GM23338 (cell line): ENCODE data around the gene IL1RL2. TPM values are rescaled to one million over a fixed set of nuclear protein-coding genes. Genes with fewer than 3 reads are reported as not detected.

Source experiments
- ATAC-seq: fragments of 200-7000 bp; cut with Tn5 transposase; 3 replicates; pipeline ENCODE4 v1.9.1; 2020
- DNase-seq: peaks from one replicate; pipeline ENCODE4 v3.0.0-alpha.2; 2015; ENCODE audit warnings: low spot score
- H2AFZ ChIP-seq: fragments of 200-600 bp; sonication (generic); 2 replicates; pipeline ENCODE4 v1.8.0; 2016; ENCODE audit warnings: antibody characterized with exemption, mild to moderate bottlenecking, moderate library complexity
- H3F3A ChIP-seq: fragments of 200-600 bp; sonication (generic); replicated peaks from 2 replicates; pipeline ENCODE4 v1.8.0; 2017; ENCODE audit warnings: antibody characterized with exemption, mixed run types, low read depth
- H3K27ac ChIP-seq: fragments of 200-600 bp; sonication (generic); 2 replicates; pipeline ENCODE4 v1.6.1; 2016; ENCODE audit warnings: low read depth
- H3K27me3 ChIP-seq: fragments of 200-600 bp; sonication (generic); 2 replicates; pipeline ENCODE4 v1.8.0; 2016; ENCODE audit warnings: mild to moderate bottlenecking, mixed run types, moderate library complexity; ENCODE audit not compliant: insufficient read depth
- H3K36me3 ChIP-seq: fragments of 200-600 bp; sonication (generic); 2 replicates; pipeline ENCODE4 v1.8.0; 2016; ENCODE audit warnings: mild to moderate bottlenecking; ENCODE audit not compliant: insufficient read depth
- H3K4me1 ChIP-seq: fragments of 200-600 bp; sonication (generic); 2 replicates; pipeline ENCODE4 v1.8.0; 2016; ENCODE audit warnings: mild to moderate bottlenecking, moderate library complexity; ENCODE audit not compliant: insufficient read depth
- H3K4me2 ChIP-seq: fragments of 200-600 bp; sonication (generic); 2 replicates; pipeline ENCODE4 v1.7.1; 2017; ENCODE audit warnings: mixed run types
- H3K4me3 ChIP-seq: fragments of 200-600 bp; sonication (generic); 2 replicates; pipeline ENCODE4 v1.6.1; 2016; ENCODE audit warnings: mixed run types
- H3K79me2 ChIP-seq: fragments of 200-600 bp; sonication (generic); replicated peaks from 2 replicates; pipeline ENCODE4 v1.8.0; 2017; ENCODE audit warnings: mild to moderate bottlenecking; ENCODE audit not compliant: insufficient read depth
- H3K9me2 ChIP-seq: fragments of 200-600 bp; sonication (generic); 2 replicates; pipeline ENCODE4 v1.8.0; 2017; ENCODE audit not compliant: insufficient read depth
- H4K20me1 ChIP-seq: fragments of 200-600 bp; sonication (generic); replicated peaks from 2 replicates; pipeline ENCODE4 v1.8.0; 2017; ENCODE audit warnings: mild to moderate bottlenecking; ENCODE audit not compliant: insufficient read depth
- H3K27ac Mint-ChIP-seq: 2 replicates; pipeline ENCODE4 v1.8.0; 2020; ENCODE audit warnings: inconsistent platforms, mild to moderate bottlenecking, moderate library complexity, mixed read lengths
- H3K27me3 Mint-ChIP-seq: 3 replicates; pipeline ENCODE4 v1.8.0; 2022; ENCODE audit warnings: low read depth, mild to moderate bottlenecking, moderate library complexity, mixed read lengths, inconsistent platforms; ENCODE audit not compliant: insufficient read depth, poor library complexity
- H3K36me3 Mint-ChIP-seq: 3 replicates; pipeline ENCODE4 v1.8.0; 2021; ENCODE audit warnings: low read depth, mild to moderate bottlenecking, inconsistent platforms, moderate library complexity, mixed read lengths
- H3K4me1 Mint-ChIP-seq: 3 replicates; pipeline ENCODE4 v1.8.0; 2020; ENCODE audit warnings: mild to moderate bottlenecking, inconsistent platforms, mixed read lengths
- H3K4me3 Mint-ChIP-seq: 3 replicates; pipeline ENCODE4 v1.8.0; 2021; ENCODE audit warnings: moderate library complexity, mild to moderate bottlenecking, inconsistent platforms, mixed read lengths
- H3K9me3 Mint-ChIP-seq: 3 replicates; pipeline ENCODE4 v1.8.0; 2020; ENCODE audit warnings: moderate library complexity, mild to moderate bottlenecking, inconsistent platforms, mixed read lengths
- CREB1 ChIP-seq: fragments of 250-450 bp; sonication (Bioruptor Pico); IDR thresholded peaks from 2 replicates; pipeline ENCODE4 v1.5.0; 2020; ENCODE audit warnings: low read depth, mild to moderate bottlenecking, moderate library complexity
- CTCF ChIP-seq, 2 experiments: fragments of 200-600 bp in 1 of 2; sonication (generic) in 1 of 2; conservative IDR thresholded peaks; 2 replicates each; pipeline versions ENCODE4 v1.5.1 to v1.6.1; 2016 to 2017; ENCODE audit warnings: antibody characterized with exemption in 2 of 2, low read depth in 2 of 2, mild to moderate bottlenecking in 2 of 2, moderate library complexity in 1 of 2
- ETS1 ChIP-seq: IDR thresholded peaks from 2 replicates; pipeline ENCODE4 v1.6.1; 2016; ENCODE audit warnings: antibody characterized with exemption
- EZH2phosphoT487 ChIP-seq: fragments of 200-600 bp; sonication (generic); IDR thresholded peaks from one replicate; pipeline ENCODE4 v1.8.1; 2018; ENCODE audit warnings: antibody characterized with exemption; ENCODE audit not compliant: unreplicated experiment
- POLR2AphosphoS5 ChIP-seq: IDR thresholded peaks from 2 replicates; pipeline ENCODE4 v1.6.1; 2016; ENCODE audit warnings: antibody characterized with exemption, low read depth
- ZNF114 ChIP-seq: fragments of 250-450 bp; sonication (Bioruptor Pico); IDR thresholded peaks from 2 replicates; pipeline ENCODE4 v1.5.0; 2020; ENCODE audit warnings: mild to moderate bottlenecking, moderate library complexity
- ZNF331 ChIP-seq: fragments of 250-450 bp; sonication (Bioruptor Pico); IDR thresholded peaks from 2 replicates; pipeline ENCODE4 v1.5.0; 2020; ENCODE audit warnings: low read depth, mild to moderate bottlenecking, moderate library complexity
- ZNF462 ChIP-seq: fragments of 250-450 bp; sonication (Bioruptor Pico); IDR thresholded peaks from 2 replicates; pipeline ENCODE4 v1.5.0; 2020; ENCODE audit warnings: mild to moderate bottlenecking, moderate library complexity
- polyA plus RNA-seq: library from polyadenylated mRNA; unstranded; fragments of >200 nt; fragmentation: Nextera tagmentation; extraction: Ambion mirVana; gene quantifications from 2 replicates; pipeline ENCODE4 v1.2.1, GENCODE V29; 2016
- total RNA-seq: library from RNA; depleted of rRNA; stranded (reverse); fragments of >200 nt; shearing (Covaris generic); gene quantifications from 2 replicates; pipeline ENCODE4 v1.2.3, GENCODE V29; 2014

Gene IL1RL2
- total and polyA plus RNA-seq, 2 experiments from 2014 or later = not detected

GRCh38 chr2:102206666-102207341, 20.0 kb downstream of the IL1RL2 start:
- H3K4me3 ChIP-seq = no peak overlapping the region
- H3K36me3 Mint-ChIP-seq = no peaks in the 10 kb centered on the region
- H3K4me2 ChIP-seq = no peak overlapping the region
- H4K20me1 ChIP-seq = no peaks in the 10 kb centered on the region
- peaks cover 5% of the 10 kb centered on the region; the same call in 1 of the 3 replicates for H3K9me3 Mint-ChIP-seq
- H3K9me2 ChIP-seq = no peaks in the 10 kb centered on the region; the same call in 1 of the 2 replicates
- TF ChIP-seq CREB1 (CRISPR knock-in tag) = no peak
- H3K36me3 ChIP-seq = no peaks in the 10 kb centered on the region
- no peaks in the 10 kb centered on the region for H3F3A ChIP-seq
- H3K27me3 Mint-ChIP-seq = peaks cover 4% of the 10 kb centered on the region
- no peaks in the 10 kb centered on the region for H3K4me1 Mint-ChIP-seq
- ATAC-seq (no peak), DNase-seq (peak; percentile 18)
- H3K27ac ChIP-seq = no peak overlapping the region
- no peak overlapping the region for H3K27ac Mint-ChIP-seq
- no peak overlapping the region; the same call in 1 of the 2 replicates for H2AFZ ChIP-seq
- H3K79me2 ChIP-seq = no peaks in the 10 kb centered on the region
- H3K4me3 Mint-ChIP-seq = no peak overlapping the region
- no peaks in the 10 kb centered on the region for H3K4me1 ChIP-seq
- no peaks in the 10 kb centered on the region for H3K27me3 ChIP-seq

- ATAC-seq = no peak
- no peak overlapping the region for H3K4me3 ChIP-seq
- Mint-ChIP-seq H3K27me3 (peaks cover 4% of the 10 kb centered on the region), H3K4me3 (no peak overlapping the region), H3K4me1 (no peaks in the 10 kb centered on the region), H3K27ac (no peak overlapping the region), H3K36me3 (no peaks in the 10 kb centered on the region), H3K9me3 (peaks cover 5% of the 10 kb centered on the region; the same call in 1 of the 3 replicates)
- H3K4me2 ChIP-seq = no peak overlapping the region
- no peaks in the 10 kb centered on the region for H3K4me1 ChIP-seq
- H3K79me2 ChIP-seq = no peaks in the 10 kb centered on the region
- no peak for DNase-seq
- no peaks in the 10 kb centered on the region; the same call in 1 of the 2 replicates for H3K9me2 ChIP-seq
- H3K36me3 ChIP-seq = no peaks in the 10 kb centered on the region
- no peak overlapping the region for H3K27ac ChIP-seq
- no peaks in the 10 kb centered on the region for H3K27me3 ChIP-seq
- H3F3A ChIP-seq = no peaks in the 10 kb centered on the region
- no peak overlapping the region for H2AFZ ChIP-seq
- H4K20me1 ChIP-seq = no peaks in the 10 kb centered on the region
- TF ChIP-seq ZNF462 (CRISPR knock-in tag) (no peak), ZNF331 (CRISPR knock-in tag) (no peak), POLR2AphosphoS5 (no peak), ETS1 (no peak), ZNF114 (CRISPR knock-in tag) (no peak), CTCF (conservative IDR thresholded peaks at IDR 0.05; ENCODE audit: low read depth in 2 of 2) (no peak), EZH2phosphoT487 (no peak)
These were observed 22.0 kb downstream of the IL1RL2 start for GRCh38 chr2:102208774-102209173.
